Ishikawa (cell line): ENCODE data around the gene RNF8.

Experiments
- CEBPB ChIP-seq: IDR thresholded peaks from 2 replicates; pipeline ENCODE4 v1.6.1; 2012
- FOXM1 ChIP-seq: IDR thresholded peaks from 2 replicates; pipeline ENCODE4 v1.6.1; 2012; ENCODE audit warnings: low read depth, borderline replicate concordance
- TCF12 ChIP-seq: IDR thresholded peaks from 2 replicates; pipeline ENCODE4 v1.6.1; 2012; ENCODE audit warnings: low read depth
- YY1 ChIP-seq: IDR thresholded peaks from 2 replicates; pipeline ENCODE4 v1.6.1; 2012; ENCODE audit warnings: low read depth
- TF ChIP-seq, protein P1 (sequence below): IDR thresholded peaks from 2 replicates; pipeline ENCODE4 v1.6.1; 2012

- TF ChIP-seq CEBPB: no peak
- TF ChIP-seq, protein P1, sequence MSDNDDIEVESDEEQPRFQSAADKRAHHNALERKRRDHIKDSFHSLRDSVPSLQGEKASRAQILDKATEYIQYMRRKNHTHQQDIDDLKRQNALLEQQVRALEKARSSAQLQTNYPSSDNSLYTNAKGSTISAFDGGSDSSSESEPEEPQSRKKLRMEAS: no peak
- no peak for TF ChIP-seq YY1
- TF ChIP-seq FOXM1: no peak
- TF ChIP-seq TCF12: no peak
Measured at GRCh38 chr6:37359039-37359438, 5.3 kb downstream of the RNF8 start.
